Spinal cord (tissue), 10 donors: ENCODE results near the gene CAMK2D. TPM values are rescaled to one million over a fixed set of nuclear protein-coding genes. Genes with fewer than 3 reads are reported as not detected.
"Not testable (repeated sequence)": the region's sequence is repeated elsewhere in the genome, so short reads cannot be mapped to it uniquely, and the experiment has no call there.

Experiments
- DNase-seq, 6 donors: peaks; one replicate each; pipeline versions ENCODE4 v3.0.0 to v3.0.0-alpha.2; 2013 to 2015; ENCODE audit warnings: low spot score in 6 of 6, low read depth in 4 of 6
- H3K27ac ChIP-seq: one replicate; pipeline ENCODE4 v1.5.1; 2013; ENCODE audit warnings: low read depth, low read length, control low read depth
- H3K27me3 ChIP-seq: one replicate; pipeline ENCODE4 v1.6.1; 2013; ENCODE audit warnings: low read length; ENCODE audit not compliant: control insufficient read depth, insufficient read depth
- H3K36me3 ChIP-seq: one replicate; pipeline ENCODE4 v1.6.1; 2013; ENCODE audit warnings: low read length; ENCODE audit not compliant: control insufficient read depth, insufficient read depth
- H3K4me1 ChIP-seq: one replicate; pipeline ENCODE4 v1.6.1; 2013; ENCODE audit warnings: low read length; ENCODE audit not compliant: control insufficient read depth, insufficient read depth
- H3K4me3 ChIP-seq: one replicate; pipeline ENCODE4 v1.5.1; 2013; ENCODE audit warnings: low read depth, low read length, control low read depth
- H3K9me3 ChIP-seq: one replicate; pipeline ENCODE4 v1.6.1; 2013; ENCODE audit warnings: low read length; ENCODE audit not compliant: control insufficient read depth, insufficient read depth
- WGBS: methylation state at CpG from one replicate; pipeline ENCODE4 v1.1.5; 2013; ENCODE audit warnings: missing lambda C conversion rate; ENCODE audit not compliant: insufficient coverage; 5-methylcytosine and 5-hydroxymethylcytosine counted together
- polyA plus RNA-seq, 2 donors: library from polyadenylated mRNA; unstranded; fragments of 120-200 nt; gene quantifications; one replicate each; pipeline ENCODE4 v1.2.1, GENCODE V29; 2013; ENCODE audit not compliant: insufficient read length in 2 of 2
- total RNA-seq, 2 donors: library from RNA; depleted of rRNA in 1 of 2; stranded (reverse); fragments of 120-200 nt in 1 of 2; fragments of >200 nt in 1 of 2; gene quantifications; one replicate each; pipeline versions ENCODE4 v1.2.3 to v1.2.4, GENCODE V29; 2013 to 2014
- donor health status: healthy.

Gene CAMK2D
- total and polyA plus RNA-seq, 4 donors = 64.4 to 154 (median 95.0) TPM

DNA sequence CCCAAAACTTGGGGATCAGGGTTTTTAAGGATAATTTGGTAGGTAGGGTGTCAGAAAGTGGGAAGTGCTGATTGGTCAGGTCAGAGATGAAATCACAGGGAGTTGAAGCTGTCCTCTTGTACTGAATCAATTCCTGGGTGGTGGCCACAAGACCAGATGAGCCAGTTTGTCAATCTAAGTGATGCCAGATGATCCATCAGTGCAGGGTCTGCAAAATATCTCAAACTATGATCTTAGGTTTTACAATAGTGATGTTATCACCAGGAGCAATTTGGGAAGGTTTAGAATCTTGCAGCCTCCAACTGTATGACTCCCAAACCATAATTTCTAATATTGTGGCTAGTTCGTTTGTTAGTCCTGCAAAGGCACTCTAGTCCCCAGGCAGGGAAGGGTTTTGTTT, 43.3 kb downstream of the CAMK2D start:
- DNase-seq = no peak
- Histone ChIP-seq H3K9me3 (no peaks in the 10 kb centered on the region), H3K4me1 (no peaks in the 10 kb centered on the region), H3K27ac (no peak overlapping the region), H3K27me3 (no peaks in the 10 kb centered on the region), H3K36me3 (no peaks in the 10 kb centered on the region), H3K4me3 (no peak overlapping the region)
- WGBS = no CpG with 5 or more reads among the region's 1 CpG

DNA sequence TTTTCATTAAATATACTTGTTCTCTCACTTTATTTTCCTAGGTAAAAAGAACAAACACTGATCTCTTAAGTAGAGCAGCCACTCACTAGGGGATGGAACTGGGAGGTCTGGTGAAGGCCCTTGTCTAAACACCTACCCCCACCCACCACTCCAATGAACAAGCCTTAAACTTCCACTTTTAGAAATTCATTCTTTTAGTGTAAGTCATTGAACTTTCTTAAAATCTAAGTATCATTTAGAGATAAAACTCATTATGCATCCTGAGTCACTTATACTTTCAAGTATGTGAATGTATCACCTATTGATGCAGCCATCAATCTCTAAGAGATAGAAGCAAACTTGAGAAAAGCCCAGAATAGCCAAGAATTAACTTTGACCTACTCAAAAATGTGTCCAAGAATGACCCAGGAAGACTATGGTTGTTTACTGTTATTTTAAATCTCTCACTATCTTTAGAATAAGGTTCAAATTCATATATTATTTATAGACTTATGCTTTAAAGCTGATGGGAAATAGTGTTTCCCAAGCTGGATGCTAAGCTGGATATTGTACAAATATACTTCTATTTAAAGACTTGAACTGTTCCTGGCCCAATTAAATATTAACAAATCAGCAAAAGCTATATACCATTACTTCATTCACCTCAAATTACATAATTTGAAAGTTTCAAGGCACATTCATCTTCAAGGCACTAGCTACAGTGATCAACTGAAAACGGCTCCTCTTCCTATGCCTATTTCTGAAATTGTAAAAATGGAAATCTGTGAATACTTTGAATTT, 49.5 kb downstream of the CAMK2D start:
- Histone ChIP-seq H3K36me3 (no peaks in the 10 kb centered on the region), H3K4me1 (peaks cover 2% of the 10 kb centered on the region), H3K9me3 (no peaks in the 10 kb centered on the region), H3K27ac (no peak overlapping the region), H3K27me3 (no peaks in the 10 kb centered on the region), H3K4me3 (no peak overlapping the region)
- no CpG with 5 or more reads among the region's 1 CpG for WGBS
- no peak for DNase-seq

DNA sequence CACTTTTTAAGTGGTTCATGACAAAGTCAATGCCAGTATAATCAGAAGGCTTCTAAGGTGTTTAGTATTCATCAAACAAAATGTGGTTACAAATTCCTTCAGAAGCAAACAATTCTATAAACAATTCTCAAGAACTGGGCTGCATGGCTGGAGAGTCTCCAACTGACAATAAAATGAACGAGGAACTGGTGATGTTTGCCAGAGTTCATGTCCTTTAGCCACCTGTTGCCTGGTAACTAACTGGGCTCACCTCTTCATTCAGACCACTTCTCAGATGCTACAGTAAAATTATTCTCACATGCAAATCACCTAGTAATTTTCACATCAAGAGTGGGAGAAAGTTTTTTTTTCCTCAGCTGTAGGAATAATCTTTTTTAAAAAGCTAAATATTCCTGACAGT, 53.3 kb downstream of the CAMK2D start:
- H3K27ac ChIP-seq = no peak overlapping the region
- H3K4me3 ChIP-seq = no peak overlapping the region
- WGBS = 0% methylated on average over 1 of the region's 1 CpG
- H3K9me3 ChIP-seq = no peaks in the 10 kb centered on the region
- peak in 1 of 6 donors; percentile 17 for DNase-seq
- no peaks in the 10 kb centered on the region for H3K27me3 ChIP-seq
- no peaks in the 10 kb centered on the region for H3K36me3 ChIP-seq
- H3K4me1 ChIP-seq = peaks cover 2% of the 10 kb centered on the region

DNA sequence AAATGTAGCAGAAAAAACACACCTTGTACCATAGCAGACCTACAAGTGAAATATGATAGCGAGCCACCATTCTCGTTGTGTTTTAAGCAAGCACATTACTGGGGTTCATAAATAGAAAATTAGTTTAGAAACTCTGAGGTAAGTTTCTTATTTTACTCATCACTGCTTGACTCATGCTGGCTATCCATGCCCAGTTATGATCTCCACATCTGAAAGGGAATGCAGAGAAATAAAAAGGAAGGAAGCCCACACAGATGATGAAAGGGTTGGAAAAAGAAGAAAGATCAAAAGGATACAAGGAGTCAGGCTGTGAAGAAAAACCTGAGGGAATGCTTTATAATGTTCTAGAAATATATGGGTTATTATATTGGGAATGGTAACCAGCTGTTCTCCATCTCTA, 54.5 kb downstream of the CAMK2D start:
- peak in 1 of 6 donors; percentile 5 for DNase-seq
- no peaks in the 10 kb centered on the region for H3K36me3 ChIP-seq
- H3K4me1 ChIP-seq = peaks cover 2% of the 10 kb centered on the region
- H3K27ac ChIP-seq = no peak overlapping the region
- no peaks in the 10 kb centered on the region for H3K27me3 ChIP-seq
- H3K9me3 ChIP-seq = no peaks in the 10 kb centered on the region
- no peak overlapping the region for H3K4me3 ChIP-seq
- WGBS = no CpG with 5 or more reads among the region's 2 CpGs

DNA sequence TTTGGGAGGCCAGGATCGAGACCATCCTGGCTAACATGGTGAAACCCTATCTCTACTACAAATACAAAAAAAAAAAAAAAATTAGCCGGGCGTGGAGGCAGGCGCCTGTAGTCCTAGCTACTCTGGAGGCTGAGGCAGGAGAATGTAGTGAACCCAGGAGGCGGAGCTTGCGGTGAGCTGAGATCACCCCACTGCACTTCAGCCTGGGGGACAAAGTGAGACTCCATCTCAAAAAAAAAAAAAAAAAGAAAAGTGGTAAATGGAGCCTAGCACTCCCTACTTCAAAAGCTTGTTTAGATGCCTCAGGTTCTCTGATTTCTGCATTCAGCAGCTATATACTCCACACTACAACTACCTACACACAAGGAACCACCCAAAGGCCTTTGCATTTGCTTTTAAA, 56.4 kb downstream of the CAMK2D start:
- H3K27me3 ChIP-seq, DNase-seq, H3K27ac ChIP-seq, H3K4me3 ChIP-seq, H3K36me3 ChIP-seq, H3K9me3 ChIP-seq, H3K4me1 ChIP-seq: not testable (repeated sequence)
- 100% methylated on average over 2 of the region's 6 CpGs for WGBS

DNA sequence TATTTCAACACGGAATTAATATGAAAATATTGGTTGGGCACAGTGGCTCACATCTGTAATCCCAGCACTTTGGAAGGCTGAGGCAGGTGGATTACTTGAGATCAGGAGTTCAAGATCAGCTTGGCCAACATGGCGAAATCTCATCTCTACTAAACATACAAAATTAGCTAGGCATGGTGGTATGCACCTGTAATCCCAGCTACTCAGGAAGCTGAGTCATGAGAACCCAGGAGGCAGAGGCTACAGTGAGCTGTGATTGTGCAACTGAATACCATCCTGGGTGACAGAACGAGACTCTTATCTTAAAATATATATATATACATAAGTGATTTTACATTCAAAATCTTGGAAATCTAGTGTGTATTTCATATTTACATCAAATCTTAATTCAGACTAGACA, 58.9 kb downstream of the CAMK2D start:
- H3K9me3 ChIP-seq, H3K27ac ChIP-seq, H3K27me3 ChIP-seq, H3K4me3 ChIP-seq, H3K36me3 ChIP-seq, H3K4me1 ChIP-seq, DNase-seq: not testable (repeated sequence)
- WGBS = no CpG with 5 or more reads among the region's 3 CpGs

DNA sequence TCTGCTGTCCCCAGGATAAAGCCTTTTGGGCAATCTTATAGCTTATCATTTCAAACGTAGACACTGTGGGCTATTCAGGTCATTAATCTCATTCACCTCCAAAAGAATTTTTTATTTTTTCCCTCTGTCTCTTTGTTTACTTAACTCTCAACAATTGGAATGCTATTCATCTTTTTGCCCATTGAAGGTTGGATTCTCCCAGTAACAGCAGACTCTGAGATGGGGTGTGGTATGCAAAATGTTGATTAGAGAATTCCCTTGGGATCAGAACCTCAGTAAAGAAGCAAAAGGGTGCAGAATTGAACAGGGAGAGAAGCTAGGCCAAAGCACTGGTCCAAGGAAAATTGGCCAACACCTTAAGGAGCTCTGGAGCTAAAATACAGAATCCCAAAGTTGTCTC, 60.4 kb downstream of the CAMK2D start:
- Histone ChIP-seq H3K4me3 (no peak overlapping the region), H3K4me1 (no peaks in the 10 kb centered on the region), H3K36me3 (no peaks in the 10 kb centered on the region), H3K9me3 (no peaks in the 10 kb centered on the region), H3K27ac (no peak overlapping the region), H3K27me3 (no peaks in the 10 kb centered on the region)
- 100% methylated on average over 1 of the region's 1 CpG for WGBS
- no peak for DNase-seq

DNA sequence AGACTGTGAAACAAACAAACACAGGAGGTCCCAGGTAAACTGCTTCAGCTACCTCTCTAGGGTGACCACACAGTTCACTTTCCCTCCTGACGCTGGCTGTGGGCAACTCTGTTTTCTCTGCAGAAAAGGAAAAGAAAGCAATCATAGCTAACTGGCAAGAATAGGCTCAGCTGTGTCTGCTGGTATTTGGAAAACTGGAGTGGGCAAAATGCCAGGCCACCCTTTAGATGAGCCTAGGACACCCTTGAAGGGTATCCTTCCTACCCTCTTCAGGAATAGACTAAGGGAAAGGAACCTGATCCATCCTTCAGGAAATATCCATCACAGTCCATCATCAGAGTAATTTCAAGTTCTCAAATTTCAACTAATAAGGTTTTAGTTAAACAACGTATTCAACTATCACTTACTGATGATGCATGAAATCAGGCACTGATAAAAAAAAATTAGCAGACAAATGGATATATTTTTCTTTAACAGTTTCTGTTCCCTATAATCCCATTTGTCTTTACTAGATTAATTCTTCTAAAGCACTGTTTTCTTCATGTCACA, 60.9 kb downstream of the CAMK2D start:
- Histone ChIP-seq H3K27ac (no peak overlapping the region), H3K27me3 (no peaks in the 10 kb centered on the region), H3K36me3 (no peaks in the 10 kb centered on the region), H3K4me1 (no peaks in the 10 kb centered on the region), H3K9me3 (no peaks in the 10 kb centered on the region), H3K4me3 (no peak overlapping the region)
- 20% methylated on average over 1 of the region's 2 CpGs for WGBS
- no peak for DNase-seq

DNA sequence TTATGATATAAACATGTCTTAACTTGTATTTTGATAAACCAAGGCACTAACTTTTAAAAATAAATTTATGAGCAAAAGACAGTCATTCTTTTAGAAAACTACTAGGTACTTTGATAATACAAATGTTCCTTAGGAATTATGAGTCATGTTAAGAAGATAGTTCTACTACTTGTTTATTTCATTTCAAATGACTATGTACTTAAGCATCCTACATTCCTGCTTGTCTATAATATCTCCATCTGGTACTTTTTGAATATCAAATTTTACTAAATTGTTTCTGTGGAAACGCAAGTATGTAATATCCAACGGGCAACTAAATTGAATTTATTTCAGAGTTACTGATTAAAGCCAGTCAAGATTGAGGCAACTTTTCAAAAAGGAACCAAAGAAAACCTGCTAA, 61.8 kb downstream of the CAMK2D start:
- DNase-seq = no peak
- no CpG with 5 or more reads among the region's 2 CpGs for WGBS

DNA sequence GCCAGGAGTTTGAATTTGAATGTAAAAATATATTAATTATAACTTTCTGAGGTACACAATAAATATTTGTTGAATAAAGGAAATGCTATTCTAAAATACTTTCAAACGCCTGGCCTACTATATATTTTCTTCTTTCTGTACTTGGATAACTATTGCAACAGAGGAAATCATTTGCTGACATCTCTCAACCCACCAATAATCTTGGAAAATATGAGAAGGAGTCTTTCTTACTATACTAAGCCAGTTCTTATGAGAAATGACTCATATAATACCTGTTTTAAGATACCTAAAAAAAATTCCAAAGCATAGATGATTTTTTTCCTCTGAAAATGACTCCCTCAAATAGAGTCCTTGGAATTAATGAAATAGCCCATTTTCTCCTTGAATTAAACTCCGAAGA, 64.1 kb downstream of the CAMK2D start:
- H3K27ac ChIP-seq = no peak overlapping the region
- WGBS = no CpG with 5 or more reads among the region's 2 CpGs
- no peaks in the 10 kb centered on the region for H3K4me1 ChIP-seq
- no peak for DNase-seq
- no peaks in the 10 kb centered on the region for H3K9me3 ChIP-seq
- H3K36me3 ChIP-seq = no peaks in the 10 kb centered on the region
- no peaks in the 10 kb centered on the region for H3K27me3 ChIP-seq
- no peak overlapping the region for H3K4me3 ChIP-seq

More for the DNA sequence above, 61.8 kb downstream of the CAMK2D start:
- H3K27me3 ChIP-seq = no peaks in the 10 kb centered on the region
- H3K36me3 ChIP-seq = no peaks in the 10 kb centered on the region
- no peak overlapping the region for H3K27ac ChIP-seq
- no peaks in the 10 kb centered on the region for H3K4me1 ChIP-seq
- H3K4me3 ChIP-seq = no peak overlapping the region
- no peaks in the 10 kb centered on the region for H3K9me3 ChIP-seq
